Measurements from ENCODE around the gene MST1.
"Not testable (repeated sequence)": the region's sequence is repeated elsewhere in the genome, so short reads cannot be mapped to it uniquely, and the experiment has no call there.

The MST1 gene

DNA sequence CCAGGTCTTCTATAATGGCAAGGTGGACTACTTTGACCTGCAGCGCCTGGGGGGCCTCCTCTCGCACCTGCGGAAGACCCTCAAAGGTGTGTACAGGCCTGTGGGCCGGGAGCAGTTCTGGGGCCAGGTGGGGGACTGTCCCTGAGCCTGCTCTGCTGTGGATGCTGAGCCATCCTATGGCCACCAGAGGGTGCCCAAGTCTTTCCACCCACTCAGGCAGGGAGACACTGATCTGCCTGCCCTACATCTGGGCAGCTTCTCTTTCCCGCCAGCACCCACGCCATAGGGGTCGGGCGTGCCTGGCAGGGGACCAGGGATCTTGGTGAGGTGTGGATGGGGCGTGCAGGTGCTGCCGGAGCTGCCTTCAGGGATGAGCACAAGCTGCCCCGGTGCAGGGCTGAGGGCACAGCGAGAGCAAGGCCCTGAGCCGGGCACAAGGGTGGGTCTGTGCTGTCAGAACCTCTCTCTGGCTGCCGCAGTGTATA is 14.2 kb upstream of the MST1 start:
- in situ Hi-C loops (cut with HindIII; ENCODE audit: low pct_unique_long_range_greater_than_20kb, low sequenced_read_pairs): no loop called here
- TF ChIP-seq JUND (IDR thresholded peaks at IDR 0.05; ENCODE audit: low read depth): no peak
- peak; percentile 60 to 74 for DNase-seq (ENCODE audit: low read depth in 1 of 2, low spot score in 1 of 2)

DNA sequence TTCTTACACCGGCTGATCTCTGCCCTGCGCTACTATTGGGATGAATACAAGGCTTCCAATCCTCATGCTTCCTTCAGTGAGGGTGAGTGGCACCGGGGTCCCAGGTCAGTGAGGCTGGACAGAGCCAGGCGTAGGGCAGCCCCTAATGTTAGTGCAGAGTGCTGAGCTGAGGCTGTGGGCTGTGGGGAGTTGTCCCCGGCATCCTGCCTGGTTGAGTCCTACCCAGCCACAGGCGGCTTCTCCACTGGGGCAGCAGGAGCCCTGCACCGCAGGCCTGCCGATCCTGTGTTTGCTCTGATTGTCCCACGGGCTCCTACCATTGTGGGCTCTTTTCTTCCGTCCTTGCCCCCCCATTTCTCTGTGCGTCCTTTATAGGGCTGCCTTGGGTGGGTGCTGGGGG is 13.4 kb upstream of the MST1 start:
- DNase-seq (ENCODE audit: low read depth in 1 of 2, low spot score in 1 of 2): no peak
- no peak for TF ChIP-seq JUND (IDR thresholded peaks at IDR 0.05; ENCODE audit: low read depth)
- in situ Hi-C loops (cut with HindIII; ENCODE audit: low pct_unique_long_range_greater_than_20kb, low sequenced_read_pairs): no loop called here

DNA sequence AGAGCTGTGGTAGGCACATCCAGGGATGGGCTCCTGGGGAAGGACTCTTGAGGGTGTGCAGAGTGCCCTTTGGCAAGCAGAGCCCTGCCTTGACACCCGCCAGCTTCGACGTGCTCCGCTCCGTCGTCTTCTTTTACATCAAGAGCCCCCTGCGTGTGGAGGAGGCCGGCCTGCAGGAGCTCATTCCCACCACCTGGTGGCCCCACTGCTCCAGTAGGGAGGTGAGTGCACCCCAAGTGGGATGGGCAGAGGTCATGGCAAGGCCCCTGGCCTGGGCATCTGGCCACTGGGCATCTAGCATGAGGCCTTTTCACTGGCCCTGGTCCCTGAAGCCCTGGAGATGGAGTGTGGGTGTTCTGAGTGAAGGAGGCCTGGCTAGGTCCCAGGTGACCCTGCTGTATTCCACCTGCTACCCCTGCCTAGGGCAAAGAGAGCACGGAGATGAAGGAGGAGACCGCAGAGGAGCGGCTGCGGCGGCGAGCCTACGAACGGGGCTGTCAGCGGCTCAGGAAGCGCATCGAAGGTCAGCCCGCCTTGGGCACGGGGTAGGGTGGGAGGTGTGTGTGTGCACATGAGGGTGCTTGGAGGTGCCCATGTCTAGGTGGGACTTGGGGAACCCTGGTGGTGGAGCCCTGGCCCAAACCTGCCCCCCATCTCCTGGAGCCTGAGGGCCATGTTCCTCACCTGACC is 12.3 kb upstream of the MST1 start:
- in situ Hi-C loops (cut with HindIII; ENCODE audit: low pct_unique_long_range_greater_than_20kb, low sequenced_read_pairs): no loop called here
- TF ChIP-seq JUND (IDR thresholded peaks at IDR 0.05; ENCODE audit: low read depth): no peak
- DNase-seq (ENCODE audit: low read depth in 1 of 2, low spot score in 1 of 2): peak in 1 of 2 experiments; percentile 15

DNA sequence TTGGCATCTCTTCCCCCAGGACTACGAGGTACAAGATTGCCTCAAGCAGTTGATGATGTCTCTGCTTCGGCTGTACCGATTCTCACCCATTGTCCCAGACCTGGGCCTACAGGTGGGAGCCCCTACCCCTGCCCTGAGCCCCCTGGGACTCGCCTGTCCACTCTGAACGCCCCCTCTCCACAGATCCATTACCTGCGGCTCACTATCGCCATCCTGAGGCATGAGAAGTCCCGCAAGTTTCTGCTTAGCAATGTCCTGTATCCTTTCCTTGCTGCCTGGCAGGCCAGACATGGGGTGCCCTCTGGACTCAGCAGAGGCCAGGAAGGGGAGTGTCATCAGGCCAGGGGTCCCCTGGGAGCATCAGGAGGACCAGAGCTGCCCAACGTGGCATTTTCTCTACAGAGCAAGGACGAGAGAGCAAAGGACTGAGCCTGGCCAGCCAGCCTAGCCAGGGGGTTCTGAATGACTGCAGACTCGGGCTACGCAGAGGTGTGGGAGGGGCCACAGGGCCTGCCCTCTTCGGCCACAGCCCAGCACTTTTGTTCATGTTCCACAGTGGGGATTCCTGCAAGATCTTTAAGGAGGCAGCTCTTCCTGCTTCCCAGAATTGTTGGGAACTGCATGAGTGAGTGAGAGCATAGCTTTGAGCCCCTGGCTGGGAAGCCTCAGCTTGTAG is 11.3 kb upstream of the MST1 start:
- no peak for DNase-seq (ENCODE audit: low read depth in 1 of 2, low spot score in 1 of 2)
- in situ Hi-C loops (cut with HindIII; ENCODE audit: low pct_unique_long_range_greater_than_20kb, low sequenced_read_pairs): no loop called here
- TF ChIP-seq JUND (IDR thresholded peaks at IDR 0.05; ENCODE audit: low read depth): no peak

DNA sequence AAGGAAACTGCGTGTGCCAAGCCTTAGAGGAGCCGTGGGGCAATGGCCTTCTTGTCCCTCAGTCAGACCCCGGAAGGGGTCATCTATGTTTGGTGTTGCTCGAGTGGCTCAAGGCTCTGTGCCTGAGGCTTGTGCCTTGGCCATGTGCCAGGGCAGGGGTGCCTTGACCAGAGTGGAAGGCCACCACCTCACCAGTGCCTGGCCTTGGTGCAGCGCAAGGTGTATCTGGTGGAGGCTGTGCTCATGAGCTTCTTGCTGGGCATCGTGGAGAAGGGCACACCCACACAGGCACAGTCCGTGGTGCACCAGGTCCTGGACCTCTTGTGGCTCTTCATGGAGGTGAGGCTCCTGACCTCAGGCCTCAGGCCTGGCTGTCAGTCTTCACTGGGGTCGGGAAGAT is 10.7 kb upstream of the MST1 start:
- no peak for TF ChIP-seq JUND (IDR thresholded peaks at IDR 0.05; ENCODE audit: low read depth)
- DNase-seq (ENCODE audit: low read depth in 1 of 2, low spot score in 1 of 2): no peak
- in situ Hi-C loops (cut with HindIII; ENCODE audit: low pct_unique_long_range_greater_than_20kb, low sequenced_read_pairs): no loop called here

DNA sequence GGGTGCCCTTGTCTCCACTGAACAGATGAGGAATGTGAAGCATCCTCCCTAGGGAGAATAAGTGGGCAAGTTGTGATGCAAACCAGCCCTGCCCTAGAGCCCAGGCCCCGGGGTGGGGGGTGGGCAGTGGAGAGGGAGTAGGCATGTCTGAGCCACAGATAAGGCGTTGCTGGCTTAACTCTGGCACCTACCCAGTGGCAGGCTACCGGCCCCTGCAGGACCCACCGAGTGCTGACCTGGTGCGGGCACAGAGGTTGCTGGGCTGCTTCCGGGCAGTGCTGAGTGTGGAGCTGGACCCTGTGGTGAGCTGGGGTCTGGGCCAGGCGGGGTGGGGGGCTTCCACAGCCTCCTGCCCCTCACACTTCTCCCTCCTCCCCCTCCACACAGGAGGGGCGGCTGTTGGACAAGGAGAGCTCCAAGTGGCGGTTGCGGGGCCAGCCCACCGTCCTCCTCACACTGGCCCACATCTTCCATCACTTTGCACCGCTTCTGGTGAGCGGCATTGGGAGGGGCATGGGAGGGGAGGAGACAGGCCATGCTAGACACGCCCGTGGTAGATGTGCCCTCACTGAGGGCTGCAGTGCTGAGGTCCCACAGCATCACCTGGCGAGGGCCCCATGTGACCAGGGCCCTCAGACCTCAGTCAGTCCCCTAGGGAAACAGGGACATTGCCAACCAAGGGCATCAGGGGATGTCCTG is 10.2 kb upstream of the MST1 start:
- in situ Hi-C loops (cut with HindIII; ENCODE audit: low pct_unique_long_range_greater_than_20kb, low sequenced_read_pairs): no loop called here
- TF ChIP-seq JUND (IDR thresholded peaks at IDR 0.05; ENCODE audit: low read depth): no peak
- no peak for DNase-seq (ENCODE audit: low read depth in 1 of 2, low spot score in 1 of 2)

DNA sequence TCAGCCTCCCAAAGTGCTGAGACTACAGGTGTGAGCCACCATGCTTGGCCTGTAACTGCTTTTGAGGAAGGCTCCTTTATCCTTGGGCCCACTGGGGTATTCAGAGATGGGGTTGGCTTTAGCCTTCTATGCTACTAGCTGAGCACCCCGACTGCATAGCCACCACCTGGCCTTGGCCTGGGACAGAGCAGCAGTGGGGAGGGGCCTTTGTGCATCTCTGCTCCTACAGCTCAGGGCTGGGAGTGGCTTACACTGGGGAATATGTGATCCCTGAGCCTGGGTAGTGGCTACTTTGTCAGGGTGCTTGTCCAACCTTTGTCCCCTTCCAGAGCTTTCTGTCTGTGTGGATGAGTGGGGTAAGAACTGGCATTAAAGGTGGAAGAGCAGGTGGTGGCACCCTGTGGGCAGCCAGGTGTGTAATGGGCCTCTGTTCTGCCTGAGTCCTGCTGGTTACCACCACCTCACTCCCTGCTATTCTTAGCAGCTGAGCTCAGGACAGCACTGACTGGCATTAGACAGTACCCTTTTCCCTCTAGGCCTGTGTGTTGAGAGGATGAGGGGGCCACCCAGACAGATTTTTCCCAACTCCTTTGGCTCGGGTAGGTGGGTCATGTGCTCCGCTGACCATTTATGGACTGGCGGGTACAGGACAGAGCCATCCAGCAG is 6.2 kb upstream of the MST1 start:
- DNase-seq (ENCODE audit: low read depth in 1 of 2, low spot score in 1 of 2); in situ Hi-C loops (cut with HindIII; ENCODE audit: low pct_unique_long_range_greater_than_20kb, low sequenced_read_pairs): not testable (repeated sequence)

DNA sequence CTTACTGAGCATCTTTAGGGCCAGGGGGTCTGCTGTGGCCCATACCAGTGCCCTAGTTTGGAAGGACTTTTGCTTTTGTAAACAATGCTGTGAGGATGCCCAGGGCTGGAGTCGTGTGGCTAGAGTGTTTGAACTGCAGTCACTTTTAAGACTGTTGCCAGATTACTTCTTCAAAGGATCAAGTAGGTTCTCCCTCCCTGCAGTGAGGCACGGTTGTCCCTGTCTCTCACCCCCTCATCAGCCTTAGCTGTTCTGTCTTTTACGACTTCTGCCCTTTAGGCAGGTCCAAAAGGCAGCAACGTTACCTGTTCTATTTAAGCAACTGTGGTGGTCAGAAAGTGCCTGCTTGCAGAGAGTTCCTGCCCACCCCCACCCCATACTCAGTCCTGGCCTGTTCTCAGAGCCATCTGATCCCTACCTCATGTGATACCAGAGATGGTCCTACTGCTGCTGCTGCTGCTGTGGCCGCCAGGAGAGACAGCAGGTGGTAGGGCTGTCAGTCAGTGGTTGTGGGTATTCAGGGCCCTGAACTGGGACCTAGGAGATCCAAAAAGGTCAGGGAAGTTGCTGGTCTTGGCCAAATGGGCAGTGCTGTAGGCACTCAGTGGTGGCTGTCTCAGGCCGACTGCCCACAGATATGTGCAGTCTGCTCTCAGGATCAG is 5.3 kb upstream of the MST1 start:
- DNase-seq (ENCODE audit: low read depth in 1 of 2, low spot score in 1 of 2); in situ Hi-C loops (cut with HindIII; ENCODE audit: low pct_unique_long_range_greater_than_20kb, low sequenced_read_pairs): not testable (repeated sequence)

DNA sequence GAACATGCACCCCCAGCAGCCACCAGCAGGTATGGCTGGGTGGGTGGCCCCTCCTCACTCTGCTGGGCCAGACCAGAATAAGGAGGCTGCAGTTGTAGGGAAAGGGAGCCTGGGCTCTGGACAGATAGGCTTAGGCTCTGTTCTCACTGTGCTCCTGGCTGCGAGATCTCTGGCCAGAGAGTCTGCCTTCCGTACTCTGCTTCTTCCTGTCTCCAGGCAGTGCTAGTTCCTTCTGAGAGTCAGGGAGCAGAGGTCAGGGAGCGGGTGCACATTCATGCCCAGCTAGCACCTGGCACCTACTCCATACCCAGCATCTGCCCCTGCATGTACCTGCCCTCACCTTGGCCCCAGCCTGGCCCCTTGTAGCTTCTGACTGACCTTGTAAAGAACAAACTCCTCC is 2.2 kb upstream of the MST1 start:
- in situ Hi-C loops (cut with HindIII; ENCODE audit: low pct_unique_long_range_greater_than_20kb, low sequenced_read_pairs); DNase-seq (ENCODE audit: low read depth in 1 of 2, low spot score in 1 of 2): not testable (repeated sequence)

DNA sequence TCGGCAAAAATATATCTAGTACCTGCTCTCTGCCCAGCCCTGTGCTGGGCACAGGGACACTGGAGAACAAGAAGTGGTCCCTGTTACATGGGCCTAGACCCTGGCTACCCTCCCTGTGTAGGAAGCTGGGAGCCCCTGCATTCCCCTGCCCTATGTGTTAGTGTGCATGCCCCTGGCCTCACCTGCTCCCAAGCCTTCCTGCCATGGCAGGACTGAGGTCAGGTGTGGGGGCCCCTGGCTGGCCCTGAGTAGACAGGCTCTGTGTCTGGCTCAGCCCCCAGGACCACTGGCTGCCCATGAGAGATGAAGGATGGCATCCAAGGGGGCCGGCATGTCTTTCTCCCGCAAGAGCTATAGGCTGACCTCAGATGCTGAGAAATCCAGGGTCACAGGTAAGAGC is 1.6 kb upstream of the MST1 start:
- in situ Hi-C loops (cut with HindIII; ENCODE audit: low pct_unique_long_range_greater_than_20kb, low sequenced_read_pairs); DNase-seq (ENCODE audit: low read depth in 1 of 2, low spot score in 1 of 2): not testable (repeated sequence)

DNA sequence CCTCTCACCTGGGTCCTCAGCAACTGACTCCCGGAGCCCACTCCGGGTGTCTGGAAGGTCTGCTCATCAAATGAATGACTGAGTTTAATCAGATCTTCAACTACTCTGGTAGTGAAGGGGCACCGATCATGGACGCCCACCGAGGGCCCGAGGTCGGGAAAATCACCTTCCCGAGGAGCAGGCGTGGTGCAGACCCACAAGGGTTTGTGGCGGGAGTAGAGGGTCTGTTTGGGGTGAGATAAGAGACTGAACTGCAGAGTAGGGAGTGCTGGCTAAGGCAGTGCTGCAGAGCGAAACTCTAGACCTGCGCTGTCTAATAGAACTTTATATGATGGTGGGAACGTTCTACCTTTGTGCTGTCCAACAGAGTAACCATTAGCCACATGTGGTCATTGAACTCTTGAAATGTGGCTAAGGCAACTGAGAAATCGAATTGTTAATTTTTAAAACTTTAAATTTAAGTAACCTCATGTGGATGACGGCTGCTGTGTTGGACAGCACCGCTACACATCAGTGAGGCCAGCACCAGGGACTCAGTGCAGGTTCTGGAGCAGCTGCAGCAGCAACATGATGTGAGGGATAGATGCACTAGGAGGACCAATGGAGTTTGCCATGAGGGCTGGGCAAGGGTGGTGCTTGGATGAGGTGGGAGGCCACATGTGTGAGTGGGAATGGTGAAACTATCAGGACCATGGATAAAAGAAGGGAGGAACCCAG is 792 bp upstream of the MST1 start:
- DNase-seq (ENCODE audit: low read depth in 1 of 2, low spot score in 1 of 2); in situ Hi-C loops (cut with HindIII; ENCODE audit: low pct_unique_long_range_greater_than_20kb, low sequenced_read_pairs): not testable (repeated sequence)

DNA sequence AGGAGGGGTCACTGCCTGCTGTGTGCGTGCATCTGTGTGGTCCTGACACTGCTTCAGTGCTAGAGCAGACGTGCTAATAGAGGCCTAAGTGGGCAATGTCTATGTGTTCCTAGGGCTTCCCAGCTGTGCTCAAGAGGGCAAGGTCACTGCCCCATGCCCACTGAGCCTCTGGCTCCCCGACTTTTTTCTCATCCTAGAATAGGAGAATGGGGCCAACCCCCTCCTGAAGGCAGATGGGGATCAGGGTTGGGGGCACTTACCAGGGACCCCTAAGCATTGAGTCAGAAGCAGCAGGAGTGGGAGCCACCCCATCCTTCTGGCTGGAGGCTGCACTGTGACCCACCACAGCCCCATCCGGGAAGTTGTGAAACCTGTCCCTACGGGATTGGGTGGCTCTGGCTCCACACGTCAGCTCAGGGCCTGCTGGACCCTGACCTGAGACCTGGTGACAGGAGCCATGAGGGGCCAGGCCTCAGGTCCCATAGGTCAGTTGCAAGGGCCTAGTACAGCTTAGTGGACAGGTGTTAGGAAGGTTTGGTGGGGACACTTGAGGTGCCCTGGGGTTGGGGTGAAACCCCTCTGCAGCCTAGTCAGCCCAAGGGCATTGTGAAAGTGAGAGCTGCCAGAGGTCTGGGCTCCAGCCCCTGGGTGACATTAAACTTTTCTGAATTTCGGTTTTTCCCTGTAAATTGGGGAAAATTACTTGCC is 782 bp downstream of the MST1 start:
- in situ Hi-C loops (cut with HindIII; ENCODE audit: low pct_unique_long_range_greater_than_20kb, low sequenced_read_pairs); DNase-seq (ENCODE audit: low read depth in 1 of 2, low spot score in 1 of 2): not testable (repeated sequence)

DNA sequence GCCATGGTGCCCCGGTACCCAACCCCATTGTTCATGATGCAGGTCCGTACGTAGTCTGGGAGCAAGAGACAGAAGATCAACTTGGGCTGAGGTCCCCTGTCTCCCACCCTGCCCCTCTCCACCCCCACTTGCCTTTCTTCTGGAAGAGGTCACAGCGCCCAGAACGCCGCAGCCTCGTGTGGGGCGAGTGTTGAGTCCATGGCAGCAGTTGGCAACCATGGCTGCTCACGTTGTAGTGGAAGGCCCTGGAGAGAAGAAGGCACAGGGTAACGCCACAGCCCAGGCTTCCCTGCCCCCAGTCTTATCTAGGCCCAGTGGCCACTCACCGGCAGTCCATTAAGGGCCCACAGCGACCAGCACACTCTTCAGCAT is 1.9 kb downstream of the MST1 start:
- in situ Hi-C loops (cut with HindIII; ENCODE audit: low pct_unique_long_range_greater_than_20kb, low sequenced_read_pairs); DNase-seq (ENCODE audit: low read depth in 1 of 2, low spot score in 1 of 2): not testable (repeated sequence)

DNA sequence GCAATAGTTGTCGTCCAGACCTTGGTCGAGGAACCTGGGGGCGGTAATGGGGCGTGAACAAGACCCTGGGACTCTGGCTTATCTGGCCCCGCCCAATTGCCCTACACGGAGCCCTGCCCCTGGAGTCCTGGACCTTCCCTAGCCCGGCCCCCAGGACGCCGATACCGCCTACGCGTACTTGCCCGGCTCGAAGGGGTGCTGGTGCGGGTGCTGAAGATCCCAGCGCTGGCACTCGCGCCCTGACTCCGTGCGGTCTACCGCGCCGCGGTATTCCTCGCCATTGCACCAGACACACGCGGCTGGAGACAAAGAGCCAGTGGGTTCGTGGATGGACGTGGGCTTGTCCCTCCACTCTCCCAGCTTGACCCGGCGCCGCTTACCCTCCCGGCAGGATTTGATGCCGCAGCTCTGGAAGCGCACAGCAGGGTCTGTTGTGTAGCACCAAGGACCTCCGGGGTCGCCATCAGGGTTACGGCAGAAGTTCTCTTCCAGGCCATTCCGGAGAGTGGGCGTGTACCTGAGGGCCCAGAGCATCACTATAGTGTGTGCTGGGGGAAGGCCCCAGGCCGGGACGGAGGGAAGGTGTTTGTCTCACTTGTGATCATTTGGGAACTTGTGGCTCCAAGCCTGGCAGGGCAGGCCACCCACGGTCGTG is 2.4 kb downstream of the MST1 start:
- in situ Hi-C loops (cut with HindIII; ENCODE audit: low pct_unique_long_range_greater_than_20kb, low sequenced_read_pairs); DNase-seq (ENCODE audit: low read depth in 1 of 2, low spot score in 1 of 2): not testable (repeated sequence)

DNA sequence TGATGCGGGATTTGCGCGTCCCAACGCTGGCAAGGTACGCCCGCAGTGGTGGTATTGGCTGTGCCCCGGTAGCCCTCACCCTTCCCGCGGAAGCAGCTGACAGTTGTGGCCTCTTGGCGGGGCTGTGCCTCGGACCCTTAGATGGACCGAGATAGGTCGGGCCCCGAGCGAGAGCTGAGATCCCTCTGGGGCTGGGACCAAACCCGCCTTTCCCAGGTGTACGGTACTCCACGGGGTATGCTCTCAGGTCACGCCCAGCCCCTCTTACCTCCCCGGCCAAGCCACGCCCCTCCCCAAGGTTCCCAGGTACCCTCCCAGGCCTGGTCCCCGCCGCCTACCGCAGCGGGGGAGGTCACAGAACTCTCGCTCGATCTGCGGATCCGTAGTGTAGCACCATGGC is 2.9 kb downstream of the MST1 start:
- in situ Hi-C loops (cut with HindIII; ENCODE audit: low pct_unique_long_range_greater_than_20kb, low sequenced_read_pairs): not testable (repeated sequence)
- DNase-seq (ENCODE audit: low read depth in 1 of 2, low spot score in 1 of 2): peak in 1 of 2 experiments; percentile 15

DNA sequence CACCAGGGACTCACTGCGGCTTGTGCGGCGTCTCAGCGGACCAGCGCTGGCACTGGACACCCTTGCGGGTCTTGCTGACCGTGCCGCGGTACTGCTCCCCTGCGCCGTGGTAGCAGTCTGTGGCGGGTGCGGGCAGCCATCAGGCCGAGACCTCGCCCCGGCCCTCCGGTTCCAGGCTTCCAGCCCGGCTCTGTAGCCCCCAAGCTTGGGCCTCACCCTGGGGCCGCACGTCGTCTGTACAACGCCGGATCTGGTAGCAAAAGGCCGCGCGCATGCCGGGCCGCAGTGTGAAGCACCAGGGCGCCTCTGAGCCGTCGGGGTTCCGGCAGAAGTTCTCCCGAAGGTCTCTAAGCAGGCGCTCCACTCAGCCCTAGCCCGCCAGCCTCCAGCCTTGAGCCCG is 3.4 kb downstream of the MST1 start:
- DNase-seq (ENCODE audit: low read depth in 1 of 2, low spot score in 1 of 2); in situ Hi-C loops (cut with HindIII; ENCODE audit: low pct_unique_long_range_greater_than_20kb, low sequenced_read_pairs): not testable (repeated sequence)

Data from T47D (cell line).